HepG2 (cell line): ENCODE data around the gene SLC1A4. TPM values are rescaled to one million over a fixed set of nuclear protein-coding genes. Genes with fewer than 3 reads are reported as not detected.

Experiments used
- CREB1 ChIP-seq, 2 experiments: fragments of 450-650 bp in 1 of 2; IDR thresholded peaks; 2 replicates each; pipeline ENCODE4 v1.6.1; 2016 to 2017; ENCODE audit warnings: control low read depth in 1 of 2, mild to moderate bottlenecking in 1 of 2, missing compliant biosample characterization in 1 of 2, missing genetic modification characterization in 1 of 2
- FOXA1 ChIP-seq, 2 experiments: fragments of 450-650 bp in 1 of 2; sonication (generic) in 1 of 2; formaldehyde crosslinking in 1 of 2; IDR thresholded peaks; 2 replicates each; pipeline versions ENCODE4 v1.4.0 to v1.6.1; 2016 to 2020; ENCODE audit warnings: missing genetic modification reagents in 1 of 2
- HOXA3 ChIP-seq: sonication (generic); formaldehyde crosslinking; IDR thresholded peaks from 2 replicates; pipeline ENCODE4 v1.5.0; 2020; ENCODE audit warnings: missing genetic modification reagents
- KLF6 ChIP-seq: IDR thresholded peaks from 2 replicates; pipeline ENCODE4 v1.8.0; 2016; ENCODE audit warnings: missing biosample characterization, missing genetic modification reagents
- NAIF1 ChIP-seq: sonication (generic); formaldehyde crosslinking; IDR thresholded peaks from 2 replicates; pipeline ENCODE4 v1.5.0; 2020; ENCODE audit warnings: mild to moderate bottlenecking, missing genetic modification reagents, borderline replicate concordance
- NR2F6 ChIP-seq, 2 experiments: IDR thresholded peaks; 2 replicates each; pipeline ENCODE4 v1.6.1; 2016; ENCODE audit warnings: antibody characterized with exemption in 1 of 2, mild to moderate bottlenecking in 1 of 2
- PITX1 ChIP-seq: sonication (generic); formaldehyde crosslinking; IDR thresholded peaks from 2 replicates; pipeline ENCODE4 v1.5.1; 2020; ENCODE audit warnings: mild to moderate bottlenecking, missing genetic modification reagents
- RCOR2 ChIP-seq: IDR thresholded peaks from 2 replicates; pipeline ENCODE4 v1.6.1; 2016; ENCODE audit warnings: missing biosample characterization, missing genetic modification reagents
- SOX13 ChIP-seq, 3 experiments: fragments of 450-650 bp in 1 of 3; sonication (generic) in 1 of 3; formaldehyde crosslinking in 1 of 3; IDR thresholded peaks in 2 of 3; conservative IDR thresholded peaks in 1 of 3; 2 replicates each; pipeline versions ENCODE4 v1.5.0 to v1.6.1; 2016 to 2020; ENCODE audit warnings: antibody characterized with exemption in 1 of 3, mild to moderate bottlenecking in 1 of 3, missing compliant biosample characterization in 1 of 3, missing genetic modification reagents in 1 of 3, moderate library complexity in 1 of 3
- TBX2 ChIP-seq: sonication (generic); formaldehyde crosslinking; IDR thresholded peaks from 2 replicates; pipeline ENCODE4 v1.5.0; 2020; ENCODE audit warnings: missing genetic modification reagents, mild to moderate bottlenecking, borderline replicate concordance
- WIZ ChIP-seq: sonication (generic); formaldehyde crosslinking; IDR thresholded peaks from 2 replicates; pipeline ENCODE4 v1.5.1; 2020; ENCODE audit warnings: mild to moderate bottlenecking, missing genetic modification reagents
- ZBTB8A ChIP-seq: sonication (generic); formaldehyde crosslinking; IDR thresholded peaks from 2 replicates; pipeline ENCODE4 v1.4.0; 2020; ENCODE audit warnings: mild to moderate bottlenecking, low read depth, missing genetic modification reagents, borderline replicate concordance
- ZEB1 ChIP-seq: IDR thresholded peaks from 2 replicates; pipeline ENCODE4 v1.6.1; 2012; ENCODE audit warnings: mild to moderate bottlenecking, low read depth, inconsistent platforms; ENCODE audit not compliant: insufficient replicate concordance
- ZHX2 ChIP-seq, 2 experiments: sonication (generic) in 1 of 2; formaldehyde crosslinking in 1 of 2; IDR thresholded peaks; 2 replicates each; pipeline versions ENCODE4 v1.6.1 to v1.9.0; 2014 to 2022; ENCODE audit warnings: antibody characterized with exemption in 1 of 2, borderline replicate concordance in 1 of 2, inconsistent platforms in 1 of 2, low read depth in 1 of 2, missing genetic modification reagents in 1 of 2
- ZNF329 ChIP-seq: sonication (generic); formaldehyde crosslinking; IDR thresholded peaks from 2 replicates; pipeline ENCODE4 v1.9.0; 2021; ENCODE audit warnings: low read depth, mild to moderate bottlenecking, missing genetic modification reagents
- ZNF331 ChIP-seq: sonication (generic); formaldehyde crosslinking; IDR thresholded peaks from 2 replicates; pipeline ENCODE4 v1.4.0; 2020; ENCODE audit warnings: missing genetic modification reagents
- ZNF615 ChIP-seq: sonication (generic); formaldehyde crosslinking; IDR thresholded peaks from 2 replicates; pipeline ENCODE4 v1.5.0; 2020; ENCODE audit warnings: mild to moderate bottlenecking, missing genetic modification reagents, borderline replicate concordance
- ZNF652 ChIP-seq: IDR thresholded peaks from 2 replicates; pipeline ENCODE4 v1.6.1; 2016; ENCODE audit warnings: low read depth, borderline replicate concordance
- polyA plus RNA-seq, 8 experiments: library from polyadenylated mRNA; depleted of rRNA in 3 of 8; stranded (reverse) in 7 of 8; unstranded in 1 of 8; fragments of >200 nt; fragmentation: Illumina TruSeq in 4 of 8; extraction: Trizol in 4 of 8; gene quantifications; 2 replicates each; pipeline versions ENCODE4 v1.2.1 to v1.2.3, GENCODE V29; 2011 to 2016; ENCODE audit warnings: low read depth in 4 of 8, missing spikeins in 1 of 8, mixed read lengths in 1 of 8; ENCODE audit not compliant: insufficient read depth in 1 of 8
- total RNA-seq, 5 experiments: library from RNA; depleted of rRNA; stranded (reverse); fragments of >200 nt; fragmentation: Illumina TruSeq; extraction: Trizol; gene quantifications; 2 replicates each; pipeline ENCODE4 v1.2.3, GENCODE V29; 2016; ENCODE audit warnings: low read depth in 1 of 5

SLC1A4 gene
- total and polyA plus RNA-seq, 2 of the 13 experiments (the other 11 are each of a cell fraction or from before 2014, with no cell fraction given), result 21.0 to 39.6 TPM

- TF ChIP-seq KLF6, result 0 out of 2 replicates have a peak, but pooled peaks have one; percentile 21
- peak; percentile 6; the same call in 1 of the 2 replicates for TF ChIP-seq ZNF331
- TF ChIP-seq FOXA1 (IDR thresholded peaks at IDR 0.05), result no peak
- TF ChIP-seq FOXA1 (CRISPR knock-in tag; IDR thresholded peaks at IDR 0.05), result 0 out of 2 replicates have a peak, but pooled peaks have one; percentile 18
- TF ChIP-seq ZHX2 (IDR thresholded peaks at IDR 0.05; ENCODE audit: low read depth), result no peak
- TF ChIP-seq ZHX2 (CRISPR knock-in tag; IDR thresholded peaks at IDR 0.05; ENCODE audit: borderline replicate concordance), result no peak
- no peak for TF ChIP-seq ZNF329 (CRISPR knock-in tag)
- TF ChIP-seq TBX2, result no peak
- peak; percentile 52; the same call in 1 of the 2 replicates for TF ChIP-seq HOXA3 (CRISPR knock-in tag)
- TF ChIP-seq PITX1 (CRISPR knock-in tag), result peak; percentile 60; the same call in 1 of the 2 replicates
- TF ChIP-seq WIZ (CRISPR knock-in tag), result 0 out of 2 replicates have a peak, but pooled peaks have one; percentile 59
- no peak for TF ChIP-seq ZBTB8A (CRISPR knock-in tag)
- peak; percentile 69 for TF ChIP-seq NR2F6 (IDR thresholded peaks at IDR 0.05)
- peak; percentile 51; the same call in 1 of the 2 replicates for TF ChIP-seq NR2F6 (CRISPR knock-in tag; IDR thresholded peaks at IDR 0.05)
- 0 out of 2 replicates have a peak, but pooled peaks have one; percentile 14 for TF ChIP-seq RCOR2 (CRISPR knock-in tag)
- TF ChIP-seq SOX13 (IDR thresholded peaks at IDR 0.05), result no peak
- 0 out of 4 replicates have a peak, but pooled peaks of 1 of the 2 experiments have one; percentile 32 for TF ChIP-seq SOX13 (CRISPR knock-in tag; conservative IDR thresholded peaks at IDR 0.05 in 1 of 2, IDR thresholded peaks at IDR 0.05 in 1 of 2)
- TF ChIP-seq NAIF1, result peak; percentile 68; the same call in 1 of the 2 replicates
- TF ChIP-seq ZNF615 (CRISPR knock-in tag), result no peak
- TF ChIP-seq ZNF652 (CRISPR knock-in tag), result no peak
- TF ChIP-seq CREB1 (IDR thresholded peaks at IDR 0.05), result no peak
- TF ChIP-seq CREB1 (CRISPR knock-in tag; IDR thresholded peaks at IDR 0.05), result peak; percentile 37; the same call in 1 of the 2 replicates
- TF ChIP-seq ZEB1, result peak; percentile 87
Observed at GRCh38 chr2:65054749-65055421, 65.7 kb downstream of the SLC1A4 start (continued).
